ENCODE results near the gene RMRP.

Gene RMRP

GRCh38 chr9:35657546-35658136 lies at the start of gene RMRP:
TSS of gene RMRP (minus strand) at chr9:35658019.
- peak; percentile 86 for DNase-seq

DNA sequence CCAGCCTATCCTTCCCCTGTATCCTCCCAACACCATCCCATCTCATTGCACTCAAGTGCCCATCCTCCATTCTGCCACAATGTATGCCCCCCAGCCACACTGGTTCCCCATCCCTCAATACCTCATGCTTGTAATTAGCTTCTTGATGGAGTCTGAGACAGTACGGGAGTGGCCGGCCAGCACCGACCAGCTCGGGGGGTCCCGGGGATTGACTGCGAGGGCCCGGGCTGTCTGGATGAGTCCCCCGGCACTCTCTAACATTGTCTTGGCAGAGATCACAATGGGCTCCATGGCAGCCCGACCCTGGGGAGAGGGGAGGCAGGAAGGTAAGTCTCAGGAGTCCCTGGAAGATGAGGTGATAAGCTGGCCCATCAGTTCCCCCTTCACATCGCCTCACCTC lies 49.1 kb upstream of the RMRP start:
- no peak for DNase-seq

DNA sequence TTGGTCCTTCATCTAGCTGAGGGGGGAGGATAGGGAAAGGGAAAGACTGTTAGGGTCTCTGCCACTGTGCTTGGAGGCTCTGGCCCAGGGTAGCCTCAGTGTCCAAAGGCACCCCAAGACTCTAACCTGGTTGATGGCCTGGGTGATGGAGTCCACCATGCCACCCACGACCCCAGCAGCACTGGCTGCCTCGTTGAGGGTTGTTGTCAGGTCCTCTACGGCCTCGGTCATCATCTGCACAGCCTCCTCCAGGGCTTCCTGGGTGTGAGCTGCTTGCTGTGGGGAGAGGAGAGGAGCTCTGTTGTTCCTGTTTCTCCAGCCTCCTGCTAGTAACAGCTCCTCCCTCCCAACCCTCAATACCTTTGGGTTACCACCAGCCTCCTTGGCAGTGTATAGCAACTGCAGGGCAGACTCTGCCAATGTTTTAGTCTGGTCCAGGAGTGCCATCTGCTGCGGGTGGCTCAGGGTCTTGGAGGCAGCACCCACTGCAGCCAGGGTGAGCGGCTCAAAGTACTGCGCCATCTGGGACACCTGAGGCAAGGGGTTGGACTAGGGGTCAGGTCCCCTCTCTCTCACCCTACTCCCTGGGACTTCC lies 48.1 kb upstream of the RMRP start:
- no peak for DNase-seq

- DNase-seq = no peak
Observed at GRCh38 chr9:35705372-35705771, 47.6 kb upstream of the RMRP start.

DNA sequence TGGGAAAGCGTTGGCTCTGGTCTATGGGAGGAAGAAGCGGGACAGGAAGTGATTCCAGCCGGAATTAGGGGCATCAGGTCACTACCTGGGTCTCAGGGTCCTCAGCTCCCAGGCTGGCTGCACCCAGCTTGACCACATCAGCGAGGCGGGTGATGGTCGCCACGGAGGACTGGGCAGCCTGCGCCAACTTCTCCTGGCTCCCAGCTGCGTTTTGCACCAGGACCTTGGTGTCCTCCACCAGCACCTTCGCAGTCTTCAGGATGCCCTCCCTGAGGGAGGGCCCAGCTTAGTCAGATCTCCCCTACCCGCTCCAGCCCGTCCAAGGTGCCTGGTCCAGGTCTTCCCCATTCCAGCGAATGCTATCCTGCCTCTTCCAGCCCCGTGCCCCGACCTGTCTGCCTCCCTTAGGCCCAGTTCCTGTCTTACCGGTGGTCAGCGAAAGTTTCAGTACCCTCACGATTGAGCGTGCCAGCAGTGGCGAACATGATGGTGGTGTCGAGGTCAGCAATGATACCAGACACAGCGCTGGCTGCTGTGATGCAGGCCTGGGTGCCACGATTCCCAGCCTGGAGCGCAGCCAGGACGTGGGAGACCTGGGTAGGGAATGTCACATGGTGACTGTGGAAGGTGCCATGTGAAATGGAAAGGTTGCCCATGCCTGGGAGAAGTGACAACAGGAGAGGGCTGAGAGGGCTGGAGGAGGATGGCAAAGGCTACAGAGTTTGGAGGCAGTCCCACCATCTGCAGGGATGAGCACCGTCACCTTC lies 46.3 kb upstream of the RMRP start:
- no peak for DNase-seq

DNA sequence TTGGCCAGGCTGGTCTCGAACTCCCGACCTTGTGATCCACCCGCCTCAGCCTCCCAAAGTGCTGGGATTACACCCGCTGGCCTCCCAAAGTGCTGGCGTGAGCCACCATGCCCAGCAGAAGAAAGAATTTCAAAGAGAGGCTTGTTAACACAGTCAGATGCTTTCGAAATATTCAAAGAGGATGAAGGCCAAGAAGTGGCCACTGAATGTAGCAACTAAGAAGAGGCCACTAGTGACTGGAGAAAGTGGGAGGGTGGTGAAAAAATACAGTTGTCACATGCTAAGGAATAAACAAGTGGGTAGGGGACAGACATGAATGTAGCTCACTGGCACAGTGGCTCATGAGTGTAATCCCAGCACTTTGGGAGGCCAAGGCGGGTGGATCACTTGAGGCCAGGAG lies 44.9 kb upstream of the RMRP start:
- DNase-seq = no peak

- no peak for DNase-seq
Observed at GRCh38 chr9:35700942-35701341, 43.1 kb upstream of the RMRP start.

GRCh38 chr9:35700031-35700430 lies 42.2 kb upstream of the RMRP start:
- no peak for DNase-seq

DNA sequence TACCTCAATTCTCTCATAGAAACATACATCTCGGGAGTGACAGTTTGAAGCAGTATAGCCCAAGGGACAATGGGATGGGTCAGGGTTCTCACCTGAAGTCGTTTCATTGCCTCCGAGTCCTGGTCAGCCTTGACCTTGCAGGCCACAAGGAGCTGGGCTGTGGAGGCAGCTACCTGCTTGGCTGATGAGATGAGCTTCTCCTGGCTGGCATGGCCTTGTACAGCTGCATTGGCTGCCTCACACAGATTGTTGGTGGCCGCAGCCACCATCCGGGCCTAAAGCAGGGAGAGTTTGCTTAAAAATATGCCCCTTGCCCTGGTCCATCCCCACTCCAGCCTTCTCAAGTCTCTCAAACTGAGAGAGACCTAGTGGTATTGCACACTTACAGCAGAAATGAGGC lies 40.4 kb upstream of the RMRP start:
- no peak for DNase-seq

- DNase-seq = no peak
Observed at GRCh38 chr9:35697486-35697885, 39.7 kb upstream of the RMRP start.

DNA sequence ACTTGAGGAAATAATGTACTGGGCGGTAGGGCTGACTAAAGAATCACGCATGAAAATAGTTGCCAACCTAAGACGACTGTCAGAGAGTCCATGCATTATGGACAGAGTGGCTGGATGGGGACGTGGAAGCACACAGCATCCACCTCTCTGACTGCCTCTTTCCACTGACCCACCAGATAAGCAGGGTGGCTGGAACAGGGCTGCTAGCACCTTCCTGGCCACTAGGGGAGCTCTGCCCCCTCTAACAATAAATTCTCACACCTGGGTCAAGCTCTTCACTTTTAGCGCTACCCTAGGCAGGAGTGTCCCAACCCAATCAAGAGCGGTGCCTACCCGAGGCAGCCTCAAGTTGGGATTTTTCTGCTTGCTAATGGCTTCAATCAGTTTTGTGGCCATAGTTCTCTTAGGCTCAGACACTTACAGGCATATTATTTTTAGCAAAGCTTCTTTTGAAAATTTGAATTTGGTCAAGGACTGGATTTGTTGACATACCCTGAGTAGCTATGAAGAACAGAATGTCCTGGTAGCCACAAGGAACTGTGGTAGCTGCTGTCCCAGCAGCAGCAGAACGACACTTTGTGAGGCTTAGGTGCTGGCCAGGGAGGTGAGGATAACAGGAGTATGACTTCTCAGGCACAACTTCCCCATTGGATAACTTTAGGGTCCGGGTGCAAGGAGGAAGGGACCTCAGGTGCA lies 38.8 kb upstream of the RMRP start:
- DNase-seq = peak; percentile 34

DNA sequence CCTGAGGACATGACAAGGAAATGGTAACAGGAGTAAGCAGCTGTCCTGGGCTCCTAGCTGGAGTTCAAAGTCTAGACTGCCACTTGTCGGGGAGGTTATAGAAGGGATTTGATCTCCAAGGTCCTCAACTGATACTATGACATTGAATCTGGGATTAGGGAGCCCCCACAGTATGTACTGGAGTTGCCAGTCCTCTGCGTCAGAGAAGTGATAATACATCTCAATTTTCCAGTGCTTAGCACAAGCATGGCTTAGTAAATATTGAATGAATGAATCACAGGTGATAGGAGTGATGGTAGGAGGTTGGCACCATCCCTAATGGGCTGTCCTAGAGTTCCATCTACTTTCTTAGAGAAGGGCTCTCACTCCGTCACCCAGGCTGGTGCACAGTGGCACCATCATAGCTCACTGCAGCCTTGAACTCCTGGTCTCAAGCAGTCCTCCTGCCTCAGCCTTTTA lies 38.2 kb upstream of the RMRP start:
- no peak for DNase-seq

DNA sequence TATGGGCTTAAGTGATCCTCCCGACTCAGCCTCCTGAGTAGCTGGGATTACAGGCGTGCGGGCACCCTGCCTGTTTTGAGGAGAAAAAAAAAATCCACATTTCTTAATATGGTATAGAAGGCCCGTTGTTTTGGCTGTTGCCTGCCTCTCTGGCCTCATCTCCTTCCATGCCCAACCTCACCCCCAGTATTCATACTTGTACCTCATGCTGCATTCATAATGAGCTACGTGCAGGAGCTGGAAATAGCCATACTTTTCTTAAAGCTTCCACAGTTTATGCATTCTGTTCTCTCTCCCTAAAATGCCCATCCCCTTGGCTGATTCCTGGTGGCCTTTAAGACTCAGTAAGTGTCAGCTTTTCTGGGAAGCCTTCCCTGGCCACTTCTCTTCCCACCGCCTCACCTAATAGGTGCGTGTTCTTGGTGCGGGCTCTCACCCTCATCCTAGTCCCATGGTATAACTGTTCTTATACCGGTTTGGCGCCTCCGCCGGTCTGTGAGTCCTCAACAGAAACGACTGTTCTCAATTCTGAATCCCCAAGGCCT lies 34.0 kb upstream of the RMRP start:
- no peak for DNase-seq

DNA sequence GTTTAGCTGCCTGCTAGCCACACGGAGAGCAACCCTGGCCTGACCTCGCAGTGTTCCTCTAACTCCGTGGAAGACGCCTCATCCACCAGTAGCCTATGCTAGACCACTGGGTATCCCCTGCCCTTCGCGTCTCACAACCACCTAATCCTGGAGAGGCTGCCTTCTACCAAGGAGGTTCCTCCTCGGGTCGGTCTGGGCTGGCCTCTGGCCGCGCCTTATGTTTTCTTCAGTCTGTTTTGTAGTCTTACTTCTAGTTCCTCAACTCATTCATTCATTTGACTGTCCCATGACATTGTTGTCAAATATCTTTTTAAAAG lies 33.5 kb upstream of the RMRP start:
- DNase-seq = no peak

- DNase-seq = no peak
Observed at GRCh38 chr9:35690614-35691333, 33.0 kb upstream of the RMRP start.

DNA sequence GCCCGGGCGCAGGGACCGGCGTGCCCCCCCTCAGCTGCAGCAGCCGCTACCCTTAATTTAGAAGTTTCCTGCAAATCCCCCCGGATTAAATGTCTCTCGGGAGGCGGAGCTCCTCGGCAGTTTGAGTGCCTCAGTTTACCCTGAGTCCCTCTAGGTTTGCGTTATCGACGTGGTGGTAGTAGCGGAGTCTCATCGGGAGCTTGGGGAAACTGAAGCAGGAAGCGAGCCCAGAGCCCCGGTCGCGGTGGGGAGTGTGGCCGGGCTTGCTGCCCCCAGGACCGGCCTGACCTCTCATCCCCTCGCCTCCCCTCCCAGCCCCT lies 32.4 kb upstream of the RMRP start:
- DNase-seq = no peak

DNA sequence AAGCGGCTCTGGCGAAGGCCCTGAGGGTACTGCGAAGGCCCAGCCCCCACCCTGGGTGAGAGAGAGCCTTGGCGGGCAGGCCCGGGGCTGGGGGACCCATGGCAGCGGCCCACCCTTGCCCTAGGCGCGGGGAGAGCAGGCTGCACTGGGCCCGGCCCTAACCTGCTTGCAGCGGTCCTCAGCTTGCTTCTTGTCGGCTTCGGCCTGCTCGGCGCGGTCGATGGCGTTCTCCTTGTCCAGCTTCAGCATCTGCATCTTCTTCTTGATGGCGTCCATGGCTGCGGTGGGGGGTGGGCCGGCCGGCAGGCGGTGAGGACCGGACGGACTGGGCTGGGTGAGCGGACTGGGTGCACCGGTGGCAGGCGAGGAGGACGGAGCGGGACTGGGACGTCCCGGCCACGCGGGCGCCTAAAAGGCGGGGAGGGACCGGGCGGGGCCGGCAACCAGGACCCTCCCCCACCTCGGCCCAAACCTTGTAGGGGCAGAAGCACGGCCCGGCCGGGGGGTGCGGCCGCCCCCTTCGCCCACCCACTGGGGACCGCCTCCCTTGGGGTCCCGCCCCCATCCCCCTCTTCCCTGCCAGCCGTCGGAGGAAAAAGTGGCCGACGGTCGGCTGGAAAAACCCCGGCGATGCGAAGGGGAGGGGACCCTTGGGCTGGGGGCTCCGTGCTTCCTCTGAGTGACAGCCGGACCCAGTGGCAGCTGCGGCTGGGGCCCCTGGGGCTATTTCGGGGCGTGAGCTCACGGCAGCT lies 31.9 kb upstream of the RMRP start, which contains the start of gene TPM2:
Gene TPM2 (minus strand): TSS at position 384 of the 752 bp plus-strand sequence. CDS start 108 bp downstream, at position 276.
- no peak for DNase-seq

GRCh38 chr9:35688558-35689541 lies 31.0 kb upstream of the RMRP start:
- no peak for DNase-seq

DNA sequence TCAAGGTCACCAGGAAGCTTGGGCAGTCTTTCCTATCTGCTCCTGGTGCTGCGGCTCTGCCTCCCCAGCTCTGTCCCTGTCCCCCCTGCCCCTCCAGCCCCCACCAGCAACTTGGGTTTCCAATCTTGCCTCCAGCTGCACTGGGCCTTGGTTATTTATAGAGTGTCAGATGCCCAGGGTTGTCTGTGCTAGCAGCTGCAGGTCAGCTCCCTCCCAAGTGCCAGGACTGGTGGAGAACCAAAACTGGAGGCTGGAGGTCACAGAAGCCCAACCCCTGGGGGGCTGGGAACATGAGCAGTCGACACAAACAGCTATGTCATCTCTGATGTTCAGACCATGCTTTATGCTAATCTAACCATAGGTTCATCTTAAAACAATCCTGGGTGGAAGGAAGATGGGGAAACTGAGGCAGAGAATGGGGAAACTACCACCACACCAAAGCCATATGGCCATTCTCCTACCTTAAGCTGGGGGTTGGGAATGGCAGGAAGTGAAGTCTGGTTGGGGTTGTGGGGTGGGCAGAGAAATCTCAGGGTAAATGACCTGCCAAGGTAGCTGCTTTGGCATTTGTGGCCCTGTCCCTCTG lies 30.2 kb upstream of the RMRP start:
- no peak for DNase-seq

- DNase-seq = no peak
Observed at GRCh38 chr9:35687306-35687705, 29.5 kb upstream of the RMRP start.

All from activated CD4-positive, alpha-beta T cell treated with anti-CD3 and anti-CD28 coated beads for 1 hour (primary cell).